GM21526 (cell line): ENCODE data around the gene C9orf85.
A peak's percentile ranks its signal among the peaks of the same experiment; 100 is the strongest.

ENCODE experiments used
- ATAC-seq: cut with Tn5 transposase; IDR thresholded peaks from one replicate; pipeline ENCODE4 v1.9.1; 2021; ENCODE audit warnings: moderate library complexity; ENCODE audit not compliant: unreplicated experiment, low FRiP score

The C9orf85 gene

DNA sequence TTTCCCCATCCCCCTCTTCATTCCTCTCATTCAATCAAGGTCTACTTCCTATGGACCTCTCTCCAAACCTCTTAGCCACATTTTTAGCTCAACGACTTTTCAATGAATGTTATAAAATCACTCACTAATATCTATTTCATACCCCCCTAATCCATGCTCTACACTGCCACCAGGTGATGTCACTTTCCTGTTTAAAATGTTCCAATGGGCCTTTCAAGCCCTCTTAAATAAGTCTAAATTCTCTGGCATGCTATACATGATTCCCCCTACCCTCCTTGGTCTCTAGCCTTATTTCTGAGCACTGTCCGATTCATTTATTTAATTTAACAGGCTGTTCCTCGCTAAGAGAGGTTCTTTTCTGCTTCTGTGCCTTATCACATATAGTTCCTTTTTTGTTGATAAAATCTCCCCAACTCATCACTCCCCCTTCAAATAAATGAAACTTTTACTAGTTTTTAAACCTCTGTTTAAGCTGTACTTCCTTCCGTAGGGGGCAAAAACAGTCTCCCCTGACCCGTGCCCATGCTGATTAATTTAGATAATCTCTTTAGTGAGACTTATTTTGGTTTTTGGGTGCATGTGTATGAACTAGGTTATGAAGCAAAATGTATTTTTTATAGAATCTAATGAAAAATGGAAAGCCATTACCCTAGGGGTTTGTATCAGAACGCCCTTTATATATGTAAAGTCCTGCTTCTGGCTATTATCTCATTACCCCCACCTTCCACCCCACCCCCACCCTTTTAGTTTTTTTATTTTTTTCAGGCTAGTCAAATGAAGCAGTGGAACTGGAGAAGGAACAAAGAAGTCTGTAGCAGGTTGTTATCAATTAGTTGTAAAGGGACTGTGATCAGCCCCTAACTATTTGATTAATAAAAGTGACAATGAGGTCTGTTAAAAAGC is 9.5 kb upstream of the C9orf85 start:
- no peak for ATAC-seq

DNA sequence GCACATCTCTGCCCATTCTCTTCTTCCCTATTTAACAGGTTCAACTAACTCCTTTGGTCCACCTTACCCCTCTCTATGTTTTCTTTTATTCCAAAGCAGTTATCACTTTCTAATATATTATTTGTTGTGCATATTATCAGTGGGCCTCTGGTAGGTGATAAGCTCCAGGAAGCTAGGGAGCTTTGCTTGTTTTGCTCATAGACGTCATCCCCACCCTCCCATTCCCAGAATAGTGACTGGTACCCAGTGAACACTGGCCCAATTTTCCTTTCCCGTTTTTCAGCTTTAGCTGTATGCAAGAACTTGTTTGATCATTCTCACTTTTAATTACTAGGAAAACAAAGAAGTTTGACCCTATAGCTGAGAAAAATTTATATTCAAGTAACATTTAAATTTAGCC is 7.4 kb upstream of the C9orf85 start:
- no peak for ATAC-seq

- ATAC-seq = no peak
Observed at GRCh38 chr9:71908825-71909224, 2.6 kb upstream of the C9orf85 start.

DNA sequence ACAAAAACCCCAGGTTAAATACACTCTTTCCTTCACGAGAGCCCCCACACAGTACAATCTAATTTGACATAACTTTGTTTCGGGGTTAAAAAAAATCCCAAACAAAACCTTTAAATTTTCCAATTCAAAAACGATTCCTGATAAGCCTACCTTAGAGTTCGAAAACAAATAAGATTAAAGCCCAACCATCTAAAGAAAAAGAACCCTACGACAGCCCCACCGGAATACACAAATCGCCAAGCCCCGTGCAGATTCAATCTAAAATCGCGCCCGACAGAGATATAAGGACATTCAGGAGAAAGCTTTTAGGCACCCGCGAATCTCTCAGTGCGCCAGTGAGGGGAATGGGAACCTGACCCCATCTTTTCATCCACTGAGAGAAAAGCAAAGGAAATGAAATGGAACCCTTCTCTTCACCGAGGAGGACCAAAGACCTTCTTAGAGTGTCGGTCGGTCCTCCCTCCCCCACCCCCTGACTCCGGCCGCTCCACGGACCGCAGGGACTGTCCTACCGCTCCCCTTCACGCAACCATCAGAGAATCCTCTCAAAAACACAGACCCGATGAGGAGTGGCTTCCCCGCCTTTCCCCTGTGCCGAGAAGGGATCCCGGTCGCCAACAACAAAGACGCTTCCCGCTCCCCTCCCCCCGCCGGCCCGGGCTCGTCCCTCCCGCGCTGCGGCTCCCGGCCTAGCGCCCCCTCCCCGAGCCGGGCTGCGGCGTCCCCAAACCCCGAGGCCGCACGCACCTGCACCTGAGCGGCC is 1.4 kb upstream of the C9orf85 start:
- ATAC-seq = peak; percentile 24

GRCh38 chr9:71910650-71911060 is 784 bp upstream of the C9orf85 start:
- peak; percentile 22 for ATAC-seq

DNA sequence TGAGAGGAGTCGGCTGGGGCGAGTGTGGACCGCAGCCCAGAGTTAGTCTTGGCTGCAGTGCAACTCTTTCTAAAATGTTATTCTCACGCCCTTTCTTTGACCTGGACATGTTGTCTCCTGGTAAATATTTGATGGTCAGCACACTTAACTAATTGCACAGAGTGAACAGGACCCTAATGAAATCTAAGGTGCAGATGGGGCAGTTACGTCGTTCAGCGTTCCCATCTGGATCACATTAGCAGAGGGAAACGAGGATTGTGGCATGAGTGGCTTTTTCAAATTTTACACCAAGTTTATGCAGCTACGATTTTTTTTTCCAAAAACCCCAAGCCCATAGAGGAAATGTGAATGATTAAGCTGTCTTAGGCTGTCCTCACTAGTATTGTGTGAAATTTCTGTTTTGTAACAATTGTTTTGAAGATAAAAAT is 483 bp downstream of the C9orf85 start:
- ATAC-seq = no peak

DNA sequence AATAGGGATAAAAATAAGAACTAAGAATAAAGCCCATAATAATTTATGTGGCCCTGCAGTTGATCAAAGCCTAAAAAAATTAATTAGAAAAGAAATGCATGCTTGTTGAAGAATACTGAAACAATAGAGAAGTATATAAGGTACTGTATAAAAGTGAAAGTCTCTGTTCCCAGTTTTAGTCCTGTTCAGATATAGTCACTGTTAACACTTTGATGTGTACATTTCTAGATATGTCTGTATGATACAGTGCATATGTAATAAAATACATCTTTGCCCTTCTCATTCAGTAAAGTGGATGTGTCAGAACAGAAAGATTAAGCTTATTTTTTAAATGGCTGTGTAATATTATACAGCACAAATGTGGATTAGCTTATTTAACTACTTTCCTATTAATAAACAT is 4.1 kb downstream of the C9orf85 start:
- no peak for ATAC-seq

GRCh38 chr9:71916834-71917534 is 5.5 kb downstream of the C9orf85 start:
- ATAC-seq = peak; percentile 66

DNA sequence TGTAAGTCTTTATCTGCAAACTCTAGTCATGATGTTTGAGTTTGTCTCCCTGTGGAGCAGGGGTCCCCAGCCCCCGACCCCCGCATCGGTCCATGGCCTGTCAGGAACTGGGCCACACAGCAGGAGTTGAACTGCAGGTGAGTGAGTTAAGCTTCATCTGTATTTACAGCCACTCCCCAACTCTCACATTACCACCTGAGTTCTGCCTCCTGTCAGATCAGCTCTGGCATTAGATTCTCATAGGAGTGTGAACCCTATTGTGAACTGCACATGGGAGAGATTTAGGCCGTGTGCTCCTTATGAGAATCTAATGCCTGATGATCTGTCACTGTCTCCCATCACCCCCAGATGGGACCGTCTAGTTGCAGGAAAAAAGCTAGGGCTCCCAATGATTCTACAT is 7.0 kb downstream of the C9orf85 start:
- no peak for ATAC-seq

GRCh38 chr9:71920456-71921189 is 9.2 kb downstream of the C9orf85 start:
- ATAC-seq = no peak

GRCh38 chr9:71921190-71921814 is 9.9 kb downstream of the C9orf85 start:
- no peak for ATAC-seq

GRCh38 chr9:71924576-71924975 is 13.1 kb downstream of the C9orf85 start:
- no peak for ATAC-seq

GRCh38 chr9:71925834-71926233 is 14.4 kb downstream of the C9orf85 start:
- ATAC-seq = no peak

DNA sequence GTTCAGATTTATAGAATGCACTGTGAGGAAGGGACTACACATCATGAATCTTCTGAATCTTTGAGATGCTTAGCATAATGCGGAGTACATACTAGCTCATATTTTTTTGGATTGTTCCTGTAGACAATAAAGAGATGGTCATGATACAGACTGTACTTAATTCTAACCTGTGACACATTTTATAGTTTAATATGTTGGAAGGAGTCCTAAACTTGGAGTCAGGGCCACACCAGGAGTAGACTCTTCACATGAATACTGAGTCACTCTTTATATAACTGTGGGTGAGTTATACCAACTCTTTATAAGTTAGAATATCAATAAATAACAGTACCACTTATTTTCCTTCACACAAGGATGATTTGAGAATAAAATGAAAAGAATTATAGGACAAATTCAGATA is 16.9 kb downstream of the C9orf85 start:
- no peak for ATAC-seq

- no peak for ATAC-seq
Observed at GRCh38 chr9:71928806-71929205, 17.4 kb downstream of the C9orf85 start.

- no peak for ATAC-seq
Observed at GRCh38 chr9:71929223-71929622, 17.8 kb downstream of the C9orf85 start.

DNA sequence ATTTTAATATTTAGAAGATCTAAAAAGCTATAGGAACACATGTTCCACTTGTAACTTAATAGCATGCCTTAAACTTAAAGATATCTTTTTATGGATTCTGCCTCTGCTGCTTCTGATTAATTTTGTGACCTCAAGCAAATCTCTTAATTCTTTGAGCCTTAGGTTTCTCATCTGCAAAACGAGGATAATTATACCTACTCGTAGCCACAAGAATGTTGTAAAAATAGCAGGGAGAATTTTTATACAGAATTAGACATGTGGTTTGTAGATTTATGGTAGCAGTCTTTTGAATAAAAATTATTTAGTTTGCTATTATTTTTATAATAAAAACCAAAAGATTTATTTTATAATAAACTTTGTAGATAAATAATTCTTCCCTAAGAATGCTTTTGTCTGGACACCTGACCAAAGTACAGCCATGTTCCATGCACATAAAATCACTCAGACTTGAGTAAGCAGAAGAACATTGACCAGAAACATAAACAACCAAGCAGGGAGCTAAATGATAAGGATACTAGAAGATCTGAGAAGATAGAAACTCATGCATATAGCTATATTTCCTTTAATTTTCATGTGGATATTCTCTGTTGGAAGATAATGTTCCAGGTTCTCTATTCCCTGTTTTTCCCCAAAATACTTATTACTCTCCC is 18.5 kb downstream of the C9orf85 start:
- no peak for ATAC-seq

DNA sequence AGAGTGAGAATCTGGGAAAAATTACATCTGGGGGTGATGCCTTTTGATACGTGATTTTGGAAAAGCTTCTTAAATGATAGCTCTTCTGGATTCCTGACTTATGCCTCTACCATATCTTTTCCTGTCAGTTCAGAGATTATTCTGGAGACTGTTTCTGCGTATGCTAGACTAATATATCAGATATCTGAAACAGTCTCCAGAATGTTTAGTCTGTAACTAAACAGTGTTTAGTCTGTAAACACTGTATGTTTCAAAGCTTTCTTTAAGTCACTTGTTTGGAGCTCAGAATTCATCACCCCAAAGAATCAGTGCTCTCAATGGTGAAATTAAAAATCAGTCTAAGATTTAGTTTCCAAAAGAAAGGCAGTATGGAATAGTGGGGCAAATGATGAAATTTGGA is 19.7 kb downstream of the C9orf85 start:
- no peak for ATAC-seq

DNA sequence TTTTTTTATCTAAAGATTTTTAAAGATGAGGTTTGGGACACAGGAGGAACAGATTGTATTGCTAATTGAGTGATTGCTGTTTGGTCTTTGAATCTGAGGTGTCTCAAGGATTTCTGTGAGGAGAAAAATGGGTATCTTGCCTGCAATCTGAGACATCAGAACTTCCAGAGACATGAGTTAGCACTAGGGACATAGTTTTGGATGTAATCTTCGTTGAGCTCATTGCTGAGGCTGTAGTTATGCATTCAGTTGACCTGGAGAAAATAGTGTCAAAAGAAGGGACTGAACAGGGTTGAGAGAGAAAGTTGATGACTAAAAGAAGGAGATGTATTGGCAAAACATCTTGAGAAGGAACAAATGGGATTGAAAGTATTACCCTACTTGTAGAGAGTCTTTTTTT is 24.6 kb downstream of the C9orf85 start:
- ATAC-seq = no peak
